HepG2 (cell line): ENCODE results near the gene ELOVL5. TPM values are rescaled to one million over a fixed set of nuclear protein-coding genes. Genes with fewer than 3 reads are reported as not detected.

Experiments
- ARID2 ChIP-seq: sonication (generic); formaldehyde crosslinking; IDR thresholded peaks from 2 replicates; pipeline ENCODE4 v1.8.1; 2022; ENCODE audit warnings: mild to moderate bottlenecking, missing genetic modification reagents, borderline replicate concordance
- BHLHE40 ChIP-seq: IDR thresholded peaks from 2 replicates; pipeline ENCODE4 v1.6.1; 2011; ENCODE audit warnings: low read length, improper control_type of control experiment
- CC2D1A ChIP-seq: sonication (generic); formaldehyde crosslinking; IDR thresholded peaks from 2 replicates; pipeline ENCODE4 v1.8.1; 2023; ENCODE audit warnings: mild to moderate bottlenecking, missing genetic modification reagents
- DNMT3B ChIP-seq: conservative IDR thresholded peaks from 2 replicates; pipeline ENCODE4 v1.6.1; 2016; ENCODE audit warnings: missing biosample characterization, control low read depth
- ETV5 ChIP-seq: IDR thresholded peaks from 2 replicates; pipeline ENCODE4 v1.6.1; 2018; ENCODE audit warnings: missing biosample characterization, missing genetic modification reagents, inconsistent platforms, borderline replicate concordance
- FOXO1 ChIP-seq: sonication (generic); formaldehyde crosslinking; IDR thresholded peaks from 2 replicates; pipeline ENCODE4 v1.4.0; 2020; ENCODE audit warnings: missing genetic modification reagents
- NFKBIZ ChIP-seq: IDR thresholded peaks from 2 replicates; pipeline ENCODE4 v1.6.1; 2018; ENCODE audit warnings: missing genetic modification reagents, missing compliant biosample characterization
- RARG ChIP-seq: sonication (generic); formaldehyde crosslinking; IDR thresholded peaks from 2 replicates; pipeline ENCODE4 v1.4.0; 2020; ENCODE audit warnings: low read depth, mild to moderate bottlenecking, missing genetic modification reagents
- U2AF2 ChIP-seq: fragments of 200-400 bp; formaldehyde crosslinking; IDR thresholded peaks from 2 replicates; pipeline ENCODE4 v1.6.1; 2017; ENCODE audit warnings: low read depth, mild to moderate bottlenecking, low read length
- ZNF644 ChIP-seq: IDR thresholded peaks from 2 replicates; pipeline ENCODE4 v1.6.1; 2016; ENCODE audit warnings: low read depth
- ZNF672 ChIP-seq: sonication (generic); formaldehyde crosslinking; IDR thresholded peaks from 2 replicates; pipeline ENCODE4 v1.8.1; 2022; ENCODE audit warnings: missing genetic modification reagents
- polyA plus RNA-seq, 8 experiments: library from polyadenylated mRNA; depleted of rRNA in 3 of 8; stranded (reverse) in 7 of 8; unstranded in 1 of 8; fragments of >200 nt; fragmentation: Illumina TruSeq in 4 of 8; extraction: Trizol in 4 of 8; gene quantifications; 2 replicates each; pipeline versions ENCODE4 v1.2.1 to v1.2.3, GENCODE V29; 2011 to 2016; ENCODE audit warnings: low read depth in 4 of 8, missing spikeins in 1 of 8, mixed read lengths in 1 of 8; ENCODE audit not compliant: insufficient read depth in 1 of 8
- total RNA-seq, 5 experiments: library from RNA; depleted of rRNA; stranded (reverse); fragments of >200 nt; fragmentation: Illumina TruSeq; extraction: Trizol; gene quantifications; 2 replicates each; pipeline ENCODE4 v1.2.3, GENCODE V29; 2016; ENCODE audit warnings: low read depth in 1 of 5
- TF ChIP-seq, protein P1 (sequence below): sonication (generic); formaldehyde crosslinking; IDR thresholded peaks from 2 replicates; pipeline ENCODE4 v1.4.0; 2020; ENCODE audit warnings: missing genetic modification reagents
- TF ChIP-seq, protein P2 (sequence below): sonication (generic); formaldehyde crosslinking; IDR thresholded peaks from 2 replicates; pipeline ENCODE4 v1.5.0; 2020; ENCODE audit warnings: mild to moderate bottlenecking, missing genetic modification reagents, borderline replicate concordance
- TF ChIP-seq, protein P3 (sequence below): sonication (generic); formaldehyde crosslinking; IDR thresholded peaks from 2 replicates; pipeline ENCODE4 v1.8.1; 2022; ENCODE audit warnings: low read depth, mild to moderate bottlenecking, missing genetic modification reagents

The ELOVL5 gene
- total and polyA plus RNA-seq, 2 of the 13 experiments (the other 11 are each of a cell fraction or from before 2014, with no cell fraction given): 50.1 to 72.4 TPM

DNA sequence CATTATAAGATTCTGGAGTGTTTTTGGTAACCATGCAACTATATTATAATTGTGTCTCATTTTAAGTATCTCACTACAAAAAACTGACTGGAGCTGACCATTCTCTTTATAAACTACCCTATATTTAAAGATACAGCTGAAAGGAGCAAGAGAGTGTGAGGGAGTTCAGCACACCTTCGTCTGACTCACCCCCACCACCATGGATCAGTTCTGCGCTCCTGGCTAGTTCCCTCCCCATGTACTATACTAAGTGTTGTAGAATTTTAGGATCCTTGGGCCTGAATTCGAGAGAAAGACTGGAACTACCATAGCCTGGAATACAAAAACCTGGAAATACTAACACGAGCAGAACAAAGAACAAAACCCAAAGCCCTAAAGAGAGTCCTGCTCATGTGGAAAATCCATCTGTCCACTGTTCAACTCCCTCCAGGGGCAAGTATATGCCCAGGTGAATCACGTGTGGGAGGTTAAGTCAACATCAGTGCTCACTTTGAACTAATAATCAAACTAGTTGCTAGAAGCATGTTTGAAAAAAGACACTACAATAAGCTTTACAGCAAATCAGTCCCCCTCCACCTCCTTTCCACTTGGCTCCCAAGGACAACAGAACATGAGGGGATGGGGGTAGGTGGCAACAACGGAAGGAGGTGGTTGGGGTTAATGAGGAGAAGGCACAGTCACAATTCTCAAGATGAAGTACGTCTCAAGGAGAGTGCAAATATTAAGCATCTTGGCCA, 46.8 kb downstream of the ELOVL5 start (continued):
- TF ChIP-seq ZNF672 (no peak), FOXO1 (CRISPR knock-in tag) (peak; percentile 49; the same call in 1 of the 2 replicates), U2AF2 (no peak), BHLHE40 (peak; percentile 97), CC2D1A (no peak), ETV5 (CRISPR knock-in tag) (peak; percentile 21; the same call in 1 of the 2 replicates), NFKBIZ (CRISPR knock-in tag) (no peak), ARID2 (CRISPR knock-in tag) (no peak), ZNF644 (peak; percentile 82; the same call in 1 of the 2 replicates), DNMT3B (no peak; the same call in 1 of the 2 replicates), RARG (CRISPR knock-in tag) (no peak)
- TF ChIP-seq, protein P1, sequence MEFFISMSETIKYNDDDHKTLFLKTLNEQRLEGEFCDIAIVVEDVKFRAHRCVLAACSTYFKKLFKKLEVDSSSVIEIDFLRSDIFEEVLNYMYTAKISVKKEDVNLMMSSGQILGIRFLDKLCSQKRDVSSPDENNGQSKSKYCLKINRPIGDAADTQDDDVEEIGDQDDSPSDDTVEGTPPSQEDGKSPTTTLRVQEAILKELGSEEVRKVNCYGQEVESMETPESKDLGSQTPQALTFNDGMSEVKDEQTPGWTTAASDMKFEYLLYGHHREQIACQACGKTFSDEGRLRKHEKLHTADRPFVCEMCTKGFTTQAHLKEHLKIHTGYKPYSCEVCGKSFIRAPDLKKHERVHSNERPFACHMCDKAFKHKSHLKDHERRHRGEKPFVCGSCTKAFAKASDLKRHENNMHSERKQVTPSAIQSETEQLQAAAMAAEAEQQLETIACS (CRISPR knock-in tag): no peak
- TF ChIP-seq, protein P2, sequence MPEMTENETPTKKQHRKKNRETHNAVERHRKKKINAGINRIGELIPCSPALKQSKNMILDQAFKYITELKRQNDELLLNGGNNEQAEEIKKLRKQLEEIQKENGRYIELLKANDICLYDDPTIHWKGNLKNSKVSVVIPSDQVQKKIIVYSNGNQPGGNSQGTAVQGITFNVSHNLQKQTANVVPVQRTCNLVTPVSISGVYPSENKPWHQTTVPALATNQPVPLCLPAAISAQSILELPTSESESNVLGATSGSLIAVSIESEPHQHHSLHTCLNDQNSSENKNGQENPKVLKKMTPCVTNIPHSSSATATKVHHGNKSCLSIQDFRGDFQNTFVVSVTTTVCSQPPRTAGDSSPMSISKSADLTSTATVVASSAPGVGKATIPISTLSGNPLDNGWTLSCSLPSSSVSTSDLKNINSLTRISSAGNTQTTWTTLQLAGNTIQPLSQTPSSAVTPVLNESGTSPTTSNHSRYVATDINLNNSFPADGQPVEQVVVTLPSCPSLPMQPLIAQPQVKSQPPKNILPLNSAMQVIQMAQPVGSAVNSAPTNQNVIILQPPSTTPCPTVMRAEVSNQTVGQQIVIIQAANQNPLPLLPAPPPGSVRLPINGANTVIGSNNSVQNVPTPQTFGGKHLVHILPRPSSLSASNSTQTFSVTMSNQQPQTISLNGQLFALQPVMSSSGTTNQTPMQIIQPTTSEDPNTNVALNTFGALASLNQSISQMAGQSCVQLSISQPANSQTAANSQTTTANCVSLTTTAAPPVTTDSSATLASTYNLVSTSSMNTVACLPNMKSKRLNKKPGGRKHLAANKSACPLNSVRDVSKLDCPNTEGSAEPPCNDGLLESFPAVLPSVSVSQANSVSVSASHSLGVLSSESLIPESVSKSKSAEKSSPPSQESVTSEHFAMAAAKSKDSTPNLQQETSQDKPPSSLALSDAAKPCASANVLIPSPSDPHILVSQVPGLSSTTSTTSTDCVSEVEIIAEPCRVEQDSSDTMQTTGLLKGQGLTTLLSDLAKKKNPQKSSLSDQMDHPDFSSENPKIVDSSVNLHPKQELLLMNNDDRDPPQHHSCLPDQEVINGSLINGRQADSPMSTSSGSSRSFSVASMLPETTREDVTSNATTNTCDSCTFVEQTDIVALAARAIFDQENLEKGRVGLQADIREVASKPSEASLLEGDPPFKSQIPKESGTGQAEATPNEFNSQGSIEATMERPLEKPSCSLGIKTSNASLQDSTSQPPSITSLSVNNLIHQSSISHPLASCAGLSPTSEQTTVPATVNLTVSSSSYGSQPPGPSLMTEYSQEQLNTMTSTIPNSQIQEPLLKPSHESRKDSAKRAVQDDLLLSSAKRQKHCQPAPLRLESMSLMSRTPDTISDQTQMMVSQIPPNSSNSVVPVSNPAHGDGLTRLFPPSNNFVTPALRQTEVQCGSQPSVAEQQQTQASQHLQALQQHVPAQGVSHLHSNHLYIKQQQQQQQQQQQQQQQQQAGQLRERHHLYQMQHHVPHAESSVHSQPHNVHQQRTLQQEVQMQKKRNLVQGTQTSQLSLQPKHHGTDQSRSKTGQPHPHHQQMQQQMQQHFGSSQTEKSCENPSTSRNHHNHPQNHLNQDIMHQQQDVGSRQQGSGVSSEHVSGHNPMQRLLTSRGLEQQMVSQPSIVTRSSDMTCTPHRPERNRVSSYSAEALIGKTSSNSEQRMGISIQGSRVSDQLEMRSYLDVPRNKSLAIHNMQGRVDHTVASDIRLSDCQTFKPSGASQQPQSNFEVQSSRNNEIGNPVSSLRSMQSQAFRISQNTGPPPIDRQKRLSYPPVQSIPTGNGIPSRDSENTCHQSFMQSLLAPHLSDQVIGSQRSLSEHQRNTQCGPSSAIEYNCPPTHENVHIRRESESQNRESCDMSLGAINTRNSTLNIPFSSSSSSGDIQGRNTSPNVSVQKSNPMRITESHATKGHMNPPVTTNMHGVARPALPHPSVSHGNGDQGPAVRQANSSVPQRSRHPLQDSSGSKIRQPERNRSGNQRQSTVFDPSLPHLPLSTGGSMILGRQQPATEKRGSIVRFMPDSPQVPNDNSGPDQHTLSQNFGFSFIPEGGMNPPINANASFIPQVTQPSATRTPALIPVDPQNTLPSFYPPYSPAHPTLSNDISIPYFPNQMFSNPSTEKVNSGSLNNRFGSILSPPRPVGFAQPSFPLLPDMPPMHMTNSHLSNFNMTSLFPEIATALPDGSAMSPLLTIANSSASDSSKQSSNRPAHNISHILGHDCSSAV (CRISPR knock-in tag): no peak
- TF ChIP-seq, protein P3, sequence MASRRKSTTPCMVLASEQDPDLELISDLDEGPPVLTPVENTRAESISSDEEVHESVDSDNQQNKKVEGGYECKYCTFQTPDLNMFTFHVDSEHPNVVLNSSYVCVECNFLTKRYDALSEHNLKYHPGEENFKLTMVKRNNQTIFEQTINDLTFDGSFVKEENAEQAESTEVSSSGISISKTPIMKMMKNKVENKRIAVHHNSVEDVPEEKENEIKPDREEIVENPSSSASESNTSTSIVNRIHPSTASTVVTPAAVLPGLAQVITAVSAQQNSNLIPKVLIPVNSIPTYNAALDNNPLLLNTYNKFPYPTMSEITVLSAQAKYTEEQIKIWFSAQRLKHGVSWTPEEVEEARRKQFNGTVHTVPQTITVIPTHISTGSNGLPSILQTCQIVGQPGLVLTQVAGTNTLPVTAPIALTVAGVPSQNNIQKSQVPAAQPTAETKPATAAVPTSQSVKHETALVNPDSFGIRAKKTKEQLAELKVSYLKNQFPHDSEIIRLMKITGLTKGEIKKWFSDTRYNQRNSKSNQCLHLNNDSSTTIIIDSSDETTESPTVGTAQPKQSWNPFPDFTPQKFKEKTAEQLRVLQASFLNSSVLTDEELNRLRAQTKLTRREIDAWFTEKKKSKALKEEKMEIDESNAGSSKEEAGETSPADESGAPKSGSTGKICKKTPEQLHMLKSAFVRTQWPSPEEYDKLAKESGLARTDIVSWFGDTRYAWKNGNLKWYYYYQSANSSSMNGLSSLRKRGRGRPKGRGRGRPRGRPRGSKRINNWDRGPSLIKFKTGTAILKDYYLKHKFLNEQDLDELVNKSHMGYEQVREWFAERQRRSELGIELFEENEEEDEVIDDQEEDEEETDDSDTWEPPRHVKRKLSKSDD (CRISPR knock-in tag): no peak
